A549 (cell line): Measurements from ENCODE around the gene DCAF11. TPM values are rescaled to one million over a fixed set of nuclear protein-coding genes. Genes with fewer than 3 reads are reported as not detected.
A peak's percentile ranks its signal among the peaks of the same experiment; 100 is the strongest.

Experiments used
- ATAC-seq, 2 experiments: fragments of 200-7000 bp in 1 of 2; fragments of >200 bp in 1 of 2; cut with Nextera tagmentation in 1 of 2; cut with Tn5 transposase in 1 of 2; 3 replicates each; pipeline versions ENCODE4 v1.8.0 to v1.9.1; 2018 to 2020; ENCODE audit warnings: mild to moderate bottlenecking in 1 of 2, moderate library complexity in 1 of 2
- CTCF ChIA-PET: fragments of 300-600 bp; sonication (Branson Sonifier 250); formaldehyde crosslinking; extraction: SDS; loops from one replicate; lab custom pipeline; 2021; ENCODE audit warnings: antibody characterized with exemption, inconsistent platforms; lab: Yijun Ruan, JAX
- POLR2A ChIA-PET: fragments of 350-600 bp; formaldehyde crosslinking; extraction: SDS; loops from one replicate; lab custom pipeline; 2021; ENCODE audit warnings: antibody characterized with exemption, inconsistent platforms; lab: Yijun Ruan, JAX
- DNase-seq, 2 experiments: peaks; one replicate each; pipeline versions ENCODE4 v3.0.0 to v3.0.0-alpha.2; 2011 to 2016; ENCODE audit warnings: low read depth in 1 of 2, low spot score in 1 of 2
- FAIRE-seq: peaks from 2 replicates; lab custom pipeline; 2011; peaks lifted over from hg19 to GRCh38; lab: Jason Lieb, UNC
- H3K27ac ChIP-seq, 2 experiments: fragments of >200 bp; sonication (Bioruptor Twin); formaldehyde crosslinking; 3 replicates each; pipeline ENCODE4 v1.5.1; 2016 to 2017
- H3K4me1 ChIP-seq: fragments of >200 bp; sonication (Bioruptor Twin); formaldehyde crosslinking; 3 replicates; pipeline ENCODE4 v1.6.1; 2016
- H3K4me2 ChIP-seq: fragments of >200 bp; sonication (Bioruptor Twin); formaldehyde crosslinking; 3 replicates; pipeline ENCODE4 v1.6.1; 2016
- H3K4me3 ChIP-seq: fragments of >200 bp; sonication (Bioruptor Twin); formaldehyde crosslinking; 3 replicates; pipeline ENCODE4 v1.5.1; 2016
- H3K9me3 ChIP-seq: fragments of >200 bp; sonication (Bioruptor Twin); formaldehyde crosslinking; 3 replicates; pipeline ENCODE4 v1.6.1; 2016
- BCL3 ChIP-seq: fragments of >200 bp; sonication (Bioruptor Twin); formaldehyde crosslinking; IDR thresholded peaks from 3 replicates; pipeline ENCODE4 v1.6.1; 2016
- BHLHE40 ChIP-seq: IDR thresholded peaks from 2 replicates; pipeline ENCODE4 v1.6.1; 2012; ENCODE audit warnings: low read depth, low read length, inconsistent platforms
- EHF ChIP-seq: fragments of 250-450 bp; sonication (Bioruptor Pico); IDR thresholded peaks from 2 replicates; pipeline ENCODE4 v1.5.0; 2020; ENCODE audit warnings: mild to moderate bottlenecking
- FOSB ChIP-seq: fragments of 250-450 bp; sonication (Bioruptor Pico); IDR thresholded peaks from 2 replicates; pipeline ENCODE4 v1.5.0; 2020; ENCODE audit warnings: mild to moderate bottlenecking, moderate library complexity
- FOXS1 ChIP-seq: fragments of 250-450 bp; sonication (Bioruptor Pico); IDR thresholded peaks from 2 replicates; pipeline ENCODE4 v1.5.0; 2020; ENCODE audit warnings: mild to moderate bottlenecking, moderate library complexity
- HOXA7 ChIP-seq: fragments of 250-450 bp; sonication (Bioruptor Pico); IDR thresholded peaks from 2 replicates; pipeline ENCODE4 v1.5.0; 2020; ENCODE audit warnings: mild to moderate bottlenecking, moderate library complexity
- HOXB13 ChIP-seq: fragments of 250-450 bp; sonication (Bioruptor Pico); IDR thresholded peaks from 2 replicates; pipeline ENCODE4 v1.5.0; 2020; ENCODE audit warnings: low read depth, mild to moderate bottlenecking, moderate library complexity
- JUN ChIP-seq, 2 experiments: fragments of >200 bp; sonication (Bioruptor Twin); formaldehyde crosslinking; IDR thresholded peaks; 2 replicates in 1 of 2; 3 replicates in 1 of 2; pipeline ENCODE4 v1.6.1; 2016 to 2017
- KDM5A ChIP-seq: fragments of 200-600 bp; sonication (generic); IDR thresholded peaks from 2 replicates; pipeline ENCODE4 v1.6.1; 2016; ENCODE audit warnings: antibody characterized with exemption, mild to moderate bottlenecking
- NPAS2 ChIP-seq: fragments of 250-450 bp; sonication (Bioruptor Pico); IDR thresholded peaks from 2 replicates; pipeline ENCODE4 v1.8.0; 2022; ENCODE audit warnings: mild to moderate bottlenecking, moderate library complexity, borderline replicate concordance
- PBX3 ChIP-seq: IDR thresholded peaks from 2 replicates; pipeline ENCODE4 v1.6.1; 2012
- PHF8 ChIP-seq: fragments of 200-600 bp; sonication (generic); IDR thresholded peaks from 2 replicates; pipeline ENCODE4 v1.6.1; 2016; ENCODE audit warnings: low read depth, mild to moderate bottlenecking, antibody characterized with exemption, moderate library complexity, borderline replicate concordance
- POLR2A ChIP-seq: IDR thresholded peaks from 2 replicates; pipeline ENCODE4 v1.6.1; 2012; ENCODE audit warnings: mild to moderate bottlenecking, low read length
- RAD21 ChIP-seq, 2 experiments: fragments of >200 bp in 1 of 2; sonication (Bioruptor Twin) in 1 of 2; formaldehyde crosslinking in 1 of 2; IDR thresholded peaks in 1 of 2; conservative IDR thresholded peaks in 1 of 2; 2 replicates in 1 of 2; 3 replicates in 1 of 2; pipeline ENCODE4 v1.6.1; 2012 to 2018; ENCODE audit warnings: inconsistent platforms in 1 of 2
- RFX5 ChIP-seq: fragments of 450-650 bp; IDR thresholded peaks from 2 replicates; pipeline ENCODE4 v1.7.1; 2014; ENCODE audit warnings: antibody characterized with exemption, mild to moderate bottlenecking, moderate library complexity
- ZC3H11A ChIP-seq: fragments of 450-650 bp; IDR thresholded peaks from 2 replicates; pipeline ENCODE4 v1.6.1; 2014; ENCODE audit warnings: antibody characterized with exemption, mild to moderate bottlenecking
- WGBS: methylation state at CpG from one replicate; pipeline ENCODE4 v1.1.6; 2017; ENCODE audit errors: missing lambda C conversion rate; 5-methylcytosine and 5-hydroxymethylcytosine counted together
- polyA plus RNA-seq, 4 experiments: library from polyadenylated mRNA; depleted of rRNA in 3 of 4; stranded (reverse); fragments of >200 nt; fragmentation: RNase III in 1 of 4; extraction: RNeasy Plus Mini Kit Qiagen cat#74134 plus additional on column Dnase treatment in 1 of 4; gene quantifications; 2 replicates in 3 of 4; 3 replicates in 1 of 4; pipeline ENCODE4 v1.2.3, GENCODE V29; 2011 to 2017
- TF ChIP-seq, protein P1 (sequence below): fragments of >200 bp; sonication (Bioruptor Twin); formaldehyde crosslinking; IDR thresholded peaks from 3 replicates; pipeline ENCODE4 v1.5.1; 2016

DCAF11 gene
- polyA plus RNA-seq, 2 of the 4 experiments (the other 2 are of a cell fraction): 27.9 to 30.7 TPM

DNA sequence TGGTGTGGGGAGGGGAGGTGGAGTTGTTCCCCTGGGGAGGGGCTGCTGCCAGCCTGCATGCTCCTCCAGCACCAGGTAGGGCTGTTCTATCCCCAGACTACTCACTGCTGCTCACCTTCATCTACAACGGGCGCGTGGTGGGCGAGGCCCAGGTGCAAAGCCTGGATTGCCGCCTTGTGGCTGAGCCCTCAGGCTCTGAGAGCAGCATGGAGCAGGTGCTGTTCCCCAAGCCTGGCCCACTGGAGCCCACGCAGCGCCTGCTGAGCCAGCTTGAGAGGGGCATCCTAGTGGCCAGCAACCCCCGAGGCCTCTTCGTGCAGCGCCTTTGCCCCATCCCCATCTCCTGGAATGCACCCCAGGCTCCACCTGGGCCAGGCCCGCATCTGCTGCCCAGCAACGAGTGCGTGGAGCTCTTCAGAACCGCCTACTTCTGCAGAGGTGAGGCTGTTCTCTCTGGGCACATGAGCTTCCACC, 50.0 kb downstream of the DCAF11 start:
- 92% methylated on average over 6 of the region's 14 CpGs for WGBS
- no peak for DNase-seq
- ChIA-PET CTCF (interaction anchor here (0.7 to 7.0 kb wide), 7 partner anchors 8 to 132 kb away, joined by 3 to 168 read pairs (median 4); partner anchors contain the start of genes EMC9, IPO4, MDP1 and PSME2), POLR2A (interaction anchor here (0.6 kb wide), 1 partner anchor 158 kb away, joined by 5 read pairs; no protein-coding TSS in a partner anchor)
- Histone ChIP-seq H3K4me1 (peaks cover 25% of the 10 kb centered on the region), H3K27ac (no peak overlapping the region), H3K4me2 (no peak overlapping the region), H3K4me3 (no peak overlapping the region), H3K9me3 (no peaks in the 10 kb centered on the region)
- TF ChIP-seq FOSB: no peak
- TF ChIP-seq KDM5A: no peak
- no peak for TF ChIP-seq EHF (CRISPR knock-in tag)
- TF ChIP-seq HOXA7 (CRISPR knock-in tag): no peak
- no peak for TF ChIP-seq RFX5
- no peak for TF ChIP-seq RAD21 (conservative IDR thresholded peaks at IDR 0.05 in 1 of 2, IDR thresholded peaks at IDR 0.05 in 1 of 2)
- no peak for FAIRE-seq
- no peak for ATAC-seq

- H3K4me3 ChIP-seq: no peak overlapping the region
- peaks cover 14% of the 10 kb centered on the region for H3K4me1 ChIP-seq
- H3K4me2 ChIP-seq: no peak overlapping the region
- TF ChIP-seq NPAS2 (CRISPR knock-in tag) (no peak), POLR2A (no peak), HOXB13 (CRISPR knock-in tag) (no peak), PBX3 (no peak), BHLHE40 (no peak), JUN (IDR thresholded peaks at IDR 0.05) (no peak)
- CTCF ChIA-PET: interaction anchor here (0.8 to 7.0 kb wide), 3 partner anchors 19 to 56 kb away, joined by 3 to 168 read pairs (median 6); partner anchors contain the start of genes EMC9, MDP1, PSME2 and RNF31
- POLR2A ChIA-PET: no interaction called here
- no peaks in the 10 kb centered on the region for H3K9me3 ChIP-seq
- ATAC-seq: no peak
- DNase-seq: no peak
- 88% methylated on average over 5 of the region's 5 CpGs for WGBS
- no peak for FAIRE-seq
- H3K27ac ChIP-seq: no peak overlapping the region
These were observed 51.2 kb downstream of the DCAF11 start for GRCh38 chr14:24165785-24166184.

- H3K27ac ChIP-seq: peak overlapping the region in 1 of 2 experiments; percentile 53; a peak in 1 of 6 replicates
- ATAC-seq (no peak), DNase-seq (no peak), FAIRE-seq (no peak)
- no peaks in the 10 kb centered on the region for H3K9me3 ChIP-seq
- CTCF ChIA-PET: interaction anchor here (0.6 to 0.8 kb wide), 2 partner anchors 13 to 32 kb away, joined by 3 to 6 read pairs; no protein-coding TSS in a partner anchor
- 93% methylated on average over 3 of the region's 3 CpGs for WGBS
- TF ChIP-seq PHF8 (no peak), FOXS1 (CRISPR knock-in tag) (no peak), BCL3 (no peak), ZC3H11A (no peak)
- TF ChIP-seq, protein P1, sequence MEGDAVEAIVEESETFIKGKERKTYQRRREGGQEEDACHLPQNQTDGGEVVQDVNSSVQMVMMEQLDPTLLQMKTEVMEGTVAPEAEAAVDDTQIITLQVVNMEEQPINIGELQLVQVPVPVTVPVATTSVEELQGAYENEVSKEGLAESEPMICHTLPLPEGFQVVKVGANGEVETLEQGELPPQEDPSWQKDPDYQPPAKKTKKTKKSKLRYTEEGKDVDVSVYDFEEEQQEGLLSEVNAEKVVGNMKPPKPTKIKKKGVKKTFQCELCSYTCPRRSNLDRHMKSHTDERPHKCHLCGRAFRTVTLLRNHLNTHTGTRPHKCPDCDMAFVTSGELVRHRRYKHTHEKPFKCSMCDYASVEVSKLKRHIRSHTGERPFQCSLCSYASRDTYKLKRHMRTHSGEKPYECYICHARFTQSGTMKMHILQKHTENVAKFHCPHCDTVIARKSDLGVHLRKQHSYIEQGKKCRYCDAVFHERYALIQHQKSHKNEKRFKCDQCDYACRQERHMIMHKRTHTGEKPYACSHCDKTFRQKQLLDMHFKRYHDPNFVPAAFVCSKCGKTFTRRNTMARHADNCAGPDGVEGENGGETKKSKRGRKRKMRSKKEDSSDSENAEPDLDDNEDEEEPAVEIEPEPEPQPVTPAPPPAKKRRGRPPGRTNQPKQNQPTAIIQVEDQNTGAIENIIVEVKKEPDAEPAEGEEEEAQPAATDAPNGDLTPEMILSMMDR: no peak
- H3K4me3 ChIP-seq: no peak overlapping the region
- POLR2A ChIA-PET: no interaction called here
- H3K4me2 ChIP-seq: no peak overlapping the region
- H3K4me1 ChIP-seq: no peaks in the 10 kb centered on the region
These were observed 53.0 kb downstream of the DCAF11 start for GRCh38 chr14:24167469-24168114.
